ENCODE measurements around the gene OPN1SW.

DNA sequence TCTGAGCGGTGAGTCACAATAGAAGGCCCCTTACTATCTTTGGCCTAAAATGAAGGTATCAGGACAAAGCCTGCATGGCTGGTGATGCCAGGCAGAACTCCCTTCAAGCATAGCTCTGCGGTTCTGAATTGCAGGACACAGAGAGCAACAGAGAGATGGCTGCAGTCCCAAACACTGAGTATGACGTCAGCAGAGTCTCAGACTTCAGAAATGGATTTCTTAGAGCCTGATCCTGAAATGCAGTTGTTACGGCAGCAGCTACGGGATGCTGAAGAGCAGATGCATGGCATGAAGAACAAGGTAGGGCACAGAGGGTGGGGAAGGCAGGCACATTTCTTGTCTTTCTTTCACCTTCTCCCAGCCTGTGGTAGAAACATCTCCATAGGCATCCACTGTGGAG, 29.6 kb upstream of the OPN1SW start:
- TF ChIP-seq, protein P1, sequence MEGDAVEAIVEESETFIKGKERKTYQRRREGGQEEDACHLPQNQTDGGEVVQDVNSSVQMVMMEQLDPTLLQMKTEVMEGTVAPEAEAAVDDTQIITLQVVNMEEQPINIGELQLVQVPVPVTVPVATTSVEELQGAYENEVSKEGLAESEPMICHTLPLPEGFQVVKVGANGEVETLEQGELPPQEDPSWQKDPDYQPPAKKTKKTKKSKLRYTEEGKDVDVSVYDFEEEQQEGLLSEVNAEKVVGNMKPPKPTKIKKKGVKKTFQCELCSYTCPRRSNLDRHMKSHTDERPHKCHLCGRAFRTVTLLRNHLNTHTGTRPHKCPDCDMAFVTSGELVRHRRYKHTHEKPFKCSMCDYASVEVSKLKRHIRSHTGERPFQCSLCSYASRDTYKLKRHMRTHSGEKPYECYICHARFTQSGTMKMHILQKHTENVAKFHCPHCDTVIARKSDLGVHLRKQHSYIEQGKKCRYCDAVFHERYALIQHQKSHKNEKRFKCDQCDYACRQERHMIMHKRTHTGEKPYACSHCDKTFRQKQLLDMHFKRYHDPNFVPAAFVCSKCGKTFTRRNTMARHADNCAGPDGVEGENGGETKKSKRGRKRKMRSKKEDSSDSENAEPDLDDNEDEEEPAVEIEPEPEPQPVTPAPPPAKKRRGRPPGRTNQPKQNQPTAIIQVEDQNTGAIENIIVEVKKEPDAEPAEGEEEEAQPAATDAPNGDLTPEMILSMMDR (IDR thresholded peaks at IDR 0.05; ENCODE audit: low read length), result no peak
- no peak for TF ChIP-seq EZH2 (IDR thresholded peaks at IDR 0.05; ENCODE audit: borderline replicate concordance, low read length)

Data from OCI-LY1 (cell line).